Right lobe of liver (tissue), 6 donors: Measurements from ENCODE around the gene GPBAR1. TPM values are rescaled to one million over a fixed set of nuclear protein-coding genes. Genes with fewer than 3 reads are reported as not detected.

Experiments used
- ATAC-seq, 4 donors: fragments of 200-7000 bp; cut with Tn5 transposase; one replicate each; pipeline ENCODE4 v1.9.1; 2020; ENCODE audit warnings: mild to moderate bottlenecking in 4 of 4, moderate library complexity in 4 of 4
- DNase-seq, 3 donors: peaks; one replicate each; pipeline ENCODE4 v3.0.0-alpha.2; 2020
- H3K27ac ChIP-seq, 3 donors: fragments of 200-600 bp; one replicate each; pipeline ENCODE4 v1.8.0; 2022
- H3K27me3 ChIP-seq, 2 donors: fragments of 200-600 bp; one replicate each; pipeline ENCODE4 v1.8.0; 2022
- H3K36me3 ChIP-seq, 4 donors: fragments of 200-600 bp; sonication (generic) in 1 of 4; one replicate each; pipeline versions ENCODE4 v1.5.1 to v1.8.0; 2017 to 2022; ENCODE audit warnings: control low read depth in 1 of 4
- H3K4me1 ChIP-seq, 4 donors: fragments of 200-600 bp; sonication (generic) in 1 of 4; one replicate each; pipeline versions ENCODE4 v1.5.1 to v1.8.0; 2017 to 2022; ENCODE audit warnings: control low read depth in 1 of 4
- H3K4me3 ChIP-seq, 3 donors: fragments of 200-600 bp; one replicate each; pipeline ENCODE4 v1.8.0; 2022
- H3K9me3 ChIP-seq, 4 donors: fragments of 200-600 bp; sonication (generic) in 1 of 4; one replicate each; pipeline versions ENCODE4 v1.5.1 to v1.8.0; 2017 to 2022; ENCODE audit warnings: control low read depth in 1 of 4
- CTCF ChIP-seq, 4 donors: fragments of 200-600 bp in 3 of 4; fragments of 450-650 bp in 1 of 4; IDR thresholded peaks; one replicate each; pipeline versions ENCODE4 v1.5.1 to v1.8.0; 2016 to 2022; ENCODE audit warnings: antibody characterized with exemption in 4 of 4, mild to moderate bottlenecking in 2 of 4
- POLR2A ChIP-seq: fragments of 450-650 bp; IDR thresholded peaks from one replicate; pipeline ENCODE4 v1.6.1; 2017; ENCODE audit warnings: antibody characterized with exemption, mild to moderate bottlenecking
- WGBS: methylation state at CpG from one replicate; pipeline ENCODE4 v1.1.6; 2018; ENCODE audit warnings: low coverage, low lambda C conversion rate; ENCODE audit not compliant: insufficient coverage; ENCODE audit errors: missing lambda C conversion rate; 5-methylcytosine and 5-hydroxymethylcytosine counted together
- intact Hi-C, 2 donors: fragments of 100-400 bp; cut with DNase I; formaldehyde crosslinking; loops; one replicate each; pipeline versions ENCODE4 v1.11.2 to v1.14.1; 2022
- long read RNA-seq: library from polyadenylated mRNA; unstranded; transcript quantifications from one replicate; pipeline ENCODE4 v2.0.0, GENCODE V29; 2019
- total RNA-seq, 6 experiments: library from RNA; depleted of rRNA in 2 of 6; stranded (reverse); fragments of >200 nt in 2 of 6; fragmentation: NEBNext Ultra II Directional in 3 of 6; extraction: Animal tissue kit (Norgen Biotek cat#: 25700) in 3 of 6; gene quantifications; one replicate each; pipeline versions ENCODE4 v1.1.0 to v1.2.4, GENCODE V29; 2016 to 2023
- donor health status: DM: no; HTN: yes; CAD: no.
- donor health status: DM: no; HTN: no; CAD: no.
- donor health status: DM: no; HTN: no; CAD: no.
- donor health status: DM: no; HTN: yes; CAD: no.
- donor health status: DM: no; HTN: yes; CAD: no.

The GPBAR1 gene
- total RNA-seq, result 1 to 10 TPM in 2 of 6 experiments, under 1 TPM in 4; 0.56 to 3.2 (median 0.94) TPM
- long read RNA-seq, result 0 reads

- 55% methylated on average over 4 of the region's 10 CpGs for WGBS
- Histone ChIP-seq H3K36me3 (peaks cover 0 to 30% (median 2%) of the 10 kb centered on the region in 4 donors), H3K4me3 (no peak within 1 kb of the TSS), H3K4me1 (peaks cover 0 to 16% (median 6%) of the 10 kb centered on the region in 4 donors), H3K27me3 (no peaks in the 10 kb centered on the region), H3K27ac (peak within 1 kb of the TSS; percentile 15 to 78 (median 51)), H3K9me3 (no peaks in the 10 kb centered on the region)
- no peak for TF ChIP-seq POLR2A
- TF ChIP-seq CTCF (IDR thresholded peaks at IDR 0.05), result no peak
- intact Hi-C loops, result no loop called here
- peak; percentile 12 to 41 (median 34) for ATAC-seq
- DNase-seq, result peak in 1 of 3 donors; percentile 63
Measured at GRCh38 chr2:218260742-218261422, at the start of gene GPBAR1. Gene GPBAR1, plus strand, starts transcription at chr2:218261015. Its CDS starts 1,710 bp downstream, at chr2:218262725.

- TF ChIP-seq CTCF (IDR thresholded peaks at IDR 0.05) (no peak), POLR2A (no peak)
- H3K4me1 ChIP-seq, result peaks cover 0 to 12% (median 4%) of the 10 kb centered on the region in 4 donors
- intact Hi-C loops, result no loop called here
- WGBS, result 73% methylated on average over 1 of the region's 1 CpG
- DNase-seq (no peak), ATAC-seq (no peak)
- no peaks in the 10 kb centered on the region for H3K9me3 ChIP-seq
- no peak overlapping the region for H3K27ac ChIP-seq
- no peaks in the 10 kb centered on the region for H3K27me3 ChIP-seq
- no peaks in the 10 kb centered on the region for H3K36me3 ChIP-seq
- H3K4me3 ChIP-seq, result no peak overlapping the region
Measured at GRCh38 chr2:218214116-218214515, 46.7 kb upstream of the GPBAR1 start.

- peak in 1 of 3 donors; percentile 39 for DNase-seq
- H3K36me3 ChIP-seq, result no peaks in the 10 kb centered on the region
- peaks cover 0 to 19% (median 6%) of the 10 kb centered on the region in 4 donors for H3K4me1 ChIP-seq
- peak in 2 of 4 donors; percentile 1 to 2 for ATAC-seq
- WGBS, result 46% methylated on average over 9 of the region's 9 CpGs
- H3K9me3 ChIP-seq, result no peaks in the 10 kb centered on the region
- TF ChIP-seq POLR2A (no peak), CTCF (IDR thresholded peaks at IDR 0.05) (no peak)
- peak overlapping the region; percentile 64 to 92 (median 91) for H3K27ac ChIP-seq
- H3K4me3 ChIP-seq, result peak overlapping the region; percentile 83 to 91 (median 84)
- intact Hi-C loops, result no loop called here
- no peaks in the 10 kb centered on the region for H3K27me3 ChIP-seq
Measured at GRCh38 chr2:218216336-218216673, 44.5 kb upstream of the GPBAR1 start.

- TF ChIP-seq POLR2A (peak; percentile 88), CTCF (IDR thresholded peaks at IDR 0.05) (peak in 1 of 4 donors; percentile 43)
- H3K27me3 ChIP-seq, result no peaks in the 10 kb centered on the region
- 1% methylated on average over 16 of the region's 60 CpGs for WGBS
- intact Hi-C loops, result no loop called here
- H3K4me3 ChIP-seq, result peak within 1 kb of the TSS; percentile 83 to 91 (median 84)
- H3K9me3 ChIP-seq, result no peaks in the 10 kb centered on the region
- H3K36me3 ChIP-seq, result peaks cover 0 to 2% (median 0%) of the 10 kb centered on the region in 4 donors
- DNase-seq, result peak; percentile 95 to 96 (median 96)
- H3K4me1 ChIP-seq, result peaks cover 0 to 24% (median 7%) of the 10 kb centered on the region in 4 donors
- peak within 1 kb of the TSS; percentile 72 to 92 (median 91) for H3K27ac ChIP-seq
- ATAC-seq, result peak; percentile 97 to 99 (median 98)
Measured at GRCh38 chr2:218216674-218217359, 44.0 kb upstream of the GPBAR1 start, which contains the start of gene ARPC2. Gene ARPC2, plus strand, starts transcription at chr2:218217189. Its CDS starts 282 bp downstream, at chr2:218217471.
